Measurements from ENCODE around the gene CDC25C. TPM values are rescaled to one million over a fixed set of nuclear protein-coding genes. Genes with fewer than 3 reads are reported as not detected.

CDC25C gene
- total and polyA plus RNA-seq, 9 of the 15 experiments (the other 6 are each of a cell fraction or from before 2014, with no cell fraction given), result 19.1 to 63.7 (median 31.9) TPM

GRCh38 chr5:138350563-138350890, 18.9 kb upstream of the CDC25C start (continued):
- TF ChIP-seq HDAC6 (IDR thresholded peaks at IDR 0.05; ENCODE audit: low read depth, low read length), result no peak
- no peak for TF ChIP-seq ZNF23 (CRISPR knock-in tag; IDR thresholded peaks at IDR 0.05)
- no peak for TF ChIP-seq HEY1 (CRISPR knock-in tag; IDR thresholded peaks at IDR 0.05; ENCODE audit: borderline replicate concordance)
- no peak for TF ChIP-seq ZNF707 (CRISPR knock-in tag; conservative IDR thresholded peaks at IDR 0.05)
- TF ChIP-seq THAP7 (CRISPR knock-in tag; IDR thresholded peaks at IDR 0.05), result no peak
- TF ChIP-seq CREBBP (IDR thresholded peaks at IDR 0.05; ENCODE audit: low read depth, low read length), result no peak
- TF ChIP-seq ZNF347 (CRISPR knock-in tag; IDR thresholded peaks at IDR 0.05; ENCODE audit: low read depth), result no peak
- no peak for TF ChIP-seq HCFC1 (IDR thresholded peaks at IDR 0.05; ENCODE audit: low read depth, low read length)
- no peak for TF ChIP-seq FOXA1 (IDR thresholded peaks at IDR 0.05; ENCODE audit: borderline replicate concordance)
- TF ChIP-seq POLR2AphosphoS5 (IDR thresholded peaks at IDR 0.05; ENCODE audit: control insufficient read depth, insufficient read depth, low read depth, low read length), result no peak
- no peak for TF ChIP-seq SAFB2 (IDR thresholded peaks at IDR 0.05; ENCODE audit: borderline replicate concordance, low read depth, low read length, severe bottlenecking)
- TF ChIP-seq ZNF384 (IDR thresholded peaks at IDR 0.05; ENCODE audit: low read depth, low read length), result no peak
- no peak for TF ChIP-seq KDM5B (IDR thresholded peaks at IDR 0.05; ENCODE audit: insufficient replicate concordance, low read depth, low read length)
- no peak for TF ChIP-seq FOXM1 (IDR thresholded peaks at IDR 0.05; ENCODE audit: low read depth)
- TF ChIP-seq FOXM1 (CRISPR knock-in tag; IDR thresholded peaks at IDR 0.05; ENCODE audit: low read depth), result no peak
- TF ChIP-seq KLF6 (CRISPR knock-in tag; IDR thresholded peaks at IDR 0.05; ENCODE audit: borderline replicate concordance), result no peak
- TF ChIP-seq STAT6 (CRISPR knock-in tag; IDR thresholded peaks at IDR 0.05), result no peak
- TF ChIP-seq DDX20 (tag; IDR thresholded peaks at IDR 0.05; ENCODE audit: low read depth), result no peak
- no peak for TF ChIP-seq HDAC2 (IDR thresholded peaks at IDR 0.05)

Data from K562 (cell line).